GM10248 (cell line): ENCODE measurements around the gene ARAF.

Source experiments
- CTCF ChIA-PET: fragments of 300-600 bp; sonication (Branson Sonifier 250); formaldehyde crosslinking; extraction: SDS; loops from one replicate; lab custom pipeline; 2021; ENCODE audit warnings: antibody characterized with exemption; lab: Yijun Ruan, JAX
- POLR2A ChIA-PET: fragments of 350-650 bp; sonication (Branson Sonifier 250); formaldehyde crosslinking; extraction: SDS; loops from one replicate; lab custom pipeline; 2020; ENCODE audit warnings: antibody characterized with exemption; lab: Yijun Ruan, JAX
- DNase-seq: peaks from one replicate; pipeline ENCODE4 v3.0.0; 2012; ENCODE audit errors: extremely low spot score
- TF ChIP-seq, protein P1 (sequence below): IDR thresholded peaks from 2 replicates; pipeline ENCODE4 v1.5.1; 2012; ENCODE audit warnings: mild to moderate bottlenecking, low read depth; ENCODE audit errors: extremely low read depth, missing control alignments, control extremely low read depth

The ARAF gene

DNA sequence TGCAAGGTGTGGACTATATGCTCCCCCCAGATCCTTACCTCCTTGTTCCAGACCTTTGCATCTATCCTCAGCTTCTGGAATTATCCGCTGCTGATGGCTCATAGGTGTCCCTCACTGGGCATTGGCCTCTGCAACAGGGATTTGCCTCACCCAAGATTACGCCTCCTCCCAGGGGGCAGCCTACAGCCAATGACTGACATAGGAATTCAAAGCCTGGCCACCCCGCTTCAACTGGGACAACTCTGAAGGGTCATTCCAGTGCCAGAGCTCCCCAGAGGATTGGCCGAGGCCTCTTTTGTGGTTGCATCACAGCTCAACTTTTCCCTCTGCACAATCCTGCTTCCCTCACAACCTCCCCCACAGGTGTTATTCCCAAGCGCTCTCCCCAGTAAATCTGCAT, 53.6 kb downstream of the ARAF start:
- TF ChIP-seq, protein P1, sequence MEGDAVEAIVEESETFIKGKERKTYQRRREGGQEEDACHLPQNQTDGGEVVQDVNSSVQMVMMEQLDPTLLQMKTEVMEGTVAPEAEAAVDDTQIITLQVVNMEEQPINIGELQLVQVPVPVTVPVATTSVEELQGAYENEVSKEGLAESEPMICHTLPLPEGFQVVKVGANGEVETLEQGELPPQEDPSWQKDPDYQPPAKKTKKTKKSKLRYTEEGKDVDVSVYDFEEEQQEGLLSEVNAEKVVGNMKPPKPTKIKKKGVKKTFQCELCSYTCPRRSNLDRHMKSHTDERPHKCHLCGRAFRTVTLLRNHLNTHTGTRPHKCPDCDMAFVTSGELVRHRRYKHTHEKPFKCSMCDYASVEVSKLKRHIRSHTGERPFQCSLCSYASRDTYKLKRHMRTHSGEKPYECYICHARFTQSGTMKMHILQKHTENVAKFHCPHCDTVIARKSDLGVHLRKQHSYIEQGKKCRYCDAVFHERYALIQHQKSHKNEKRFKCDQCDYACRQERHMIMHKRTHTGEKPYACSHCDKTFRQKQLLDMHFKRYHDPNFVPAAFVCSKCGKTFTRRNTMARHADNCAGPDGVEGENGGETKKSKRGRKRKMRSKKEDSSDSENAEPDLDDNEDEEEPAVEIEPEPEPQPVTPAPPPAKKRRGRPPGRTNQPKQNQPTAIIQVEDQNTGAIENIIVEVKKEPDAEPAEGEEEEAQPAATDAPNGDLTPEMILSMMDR, result no peak
- ChIA-PET POLR2A (no interaction called here), CTCF (interaction anchor here (1.6 kb wide), 1 partner anchor 9 kb away, joined by 6 read pairs; no protein-coding TSS in a partner anchor)
- no peak for DNase-seq

DNA sequence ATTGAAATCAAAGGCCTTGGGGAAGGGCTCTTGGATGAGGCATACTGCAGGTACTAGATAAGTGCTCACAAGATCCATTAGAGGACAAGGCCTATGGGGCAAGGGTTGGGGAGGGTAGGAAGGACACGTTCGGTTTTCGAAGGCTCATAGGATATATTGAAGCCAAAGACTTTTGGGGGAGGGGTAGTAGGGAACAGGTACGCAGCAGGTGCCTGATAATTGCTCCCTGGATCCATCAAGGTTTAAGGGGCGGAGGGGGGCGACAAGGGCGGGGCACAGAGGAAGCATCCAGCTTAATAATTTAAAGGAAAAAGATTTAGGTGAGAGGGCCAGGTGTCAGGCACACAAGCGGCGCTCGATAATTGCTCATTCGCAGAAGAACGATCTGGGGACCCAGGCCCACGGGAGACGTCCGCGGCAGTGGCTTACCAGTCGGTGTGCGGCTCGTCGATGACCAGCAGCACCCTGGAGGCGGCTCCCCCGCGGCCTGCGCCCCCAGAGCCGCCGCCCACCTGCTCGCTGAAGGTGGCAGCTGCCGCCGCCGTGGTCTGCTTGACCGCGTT, 58.0 kb downstream of the ARAF start:
- DNase-seq, result no peak
- CTCF ChIA-PET, result interaction anchor here (1.4 kb wide), 1 partner anchor 28 kb away, joined by 3 read pairs; no protein-coding TSS in a partner anchor
- POLR2A ChIA-PET, result no interaction called here
- TF ChIP-seq, protein P1, result no peak

DNA sequence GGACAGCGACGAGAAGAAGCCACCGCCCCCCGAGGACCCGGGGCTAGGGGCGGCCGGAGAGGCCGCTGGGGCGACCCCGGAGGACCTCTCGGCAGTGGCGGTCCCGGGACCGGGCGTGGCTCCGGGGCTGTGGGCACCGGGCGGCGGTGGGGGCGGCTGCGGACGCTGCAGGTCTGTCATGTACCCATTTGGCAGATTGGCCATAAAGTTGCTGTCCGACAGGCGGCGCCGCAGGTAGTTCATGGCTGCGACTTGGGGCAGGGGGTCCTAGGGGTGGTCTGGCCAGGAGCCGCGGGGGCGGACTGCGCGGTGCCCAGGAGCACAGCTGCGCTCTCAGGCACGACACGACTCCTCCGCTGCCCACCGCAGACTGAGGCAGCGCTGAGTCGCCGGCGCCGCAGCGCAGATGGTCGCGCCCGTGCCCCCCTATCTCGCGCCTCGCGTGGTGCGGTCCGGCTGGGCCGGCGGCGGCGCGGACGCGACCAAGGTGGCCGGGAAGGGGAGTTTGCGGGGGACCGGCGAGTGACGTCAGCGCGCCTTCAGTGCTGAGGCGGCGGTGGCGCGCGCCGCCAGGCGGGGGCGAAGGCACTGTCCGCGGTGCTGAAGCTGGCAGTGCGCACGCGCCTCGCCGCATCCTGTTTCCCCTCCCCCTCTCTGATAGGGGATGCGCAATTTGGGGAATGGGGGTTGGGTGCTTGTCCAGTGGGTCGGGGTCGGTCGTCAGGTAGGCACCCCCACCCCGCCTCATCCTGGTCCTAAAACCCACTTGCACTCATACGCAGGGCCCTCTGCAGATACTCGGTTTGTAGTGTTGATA, 58.7 kb downstream of the ARAF start, which contains the start of gene SYN1:
TSS of gene SYN1 (minus strand) at position 372 of the 817 bp plus-strand sequence. CDS start at position 243, 129 bp downstream.
- TF ChIP-seq, protein P1, result peak; percentile 32
- peak; percentile 90 for DNase-seq
- POLR2A ChIA-PET, result no interaction called here
- CTCF ChIA-PET, result interaction anchor here (1.4 kb wide), 1 partner anchor 29 kb away, joined by 3 read pairs; no protein-coding TSS in a partner anchor

GRCh38 chrX:47620303-47620685, 59.3 kb downstream of the ARAF start:
- CTCF ChIA-PET, result no interaction called here
- no peak for DNase-seq
- POLR2A ChIA-PET, result no interaction called here
- TF ChIP-seq, protein P1, result no peak
